Endodermal cell (in vitro differentiated cells): ENCODE measurements around the gene AFF3. TPM values are rescaled to one million over a fixed set of nuclear protein-coding genes. Genes with fewer than 3 reads are reported as not detected.

Experiments
- DNase-seq: peaks from one replicate; pipeline ENCODE4 v3.0.0-alpha.2; 2017
- H3K27ac ChIP-seq: 2 replicates; pipeline ENCODE4 v1.5.1; 2013; ENCODE audit warnings: mild to moderate bottlenecking, low read depth, low read length, moderate library complexity
- H3K27me3 ChIP-seq: 2 replicates; pipeline ENCODE4 v1.6.1; 2013; ENCODE audit warnings: mild to moderate bottlenecking, low read length, moderate library complexity; ENCODE audit not compliant: insufficient read depth, control insufficient read depth, poor library complexity, severe bottlenecking
- H3K36me3 ChIP-seq: 2 replicates; pipeline ENCODE4 v1.7.0; 2013; ENCODE audit warnings: mild to moderate bottlenecking, low read length, moderate library complexity; ENCODE audit not compliant: control insufficient read depth, insufficient read depth
- H3K4me1 ChIP-seq: one replicate; pipeline ENCODE4 v1.7.0; 2013; ENCODE audit warnings: low read length; ENCODE audit not compliant: control insufficient read depth, insufficient read depth
- H3K4me3 ChIP-seq: 2 replicates; pipeline ENCODE4 v1.5.1; 2013; ENCODE audit warnings: mild to moderate bottlenecking, low read length, moderate library complexity
- H3K9ac ChIP-seq: 2 replicates; pipeline ENCODE4 v1.6.1; 2013; ENCODE audit warnings: mild to moderate bottlenecking, low read length, moderate library complexity; ENCODE audit not compliant: poor library complexity, severe bottlenecking; ENCODE audit errors: extremely low read depth
- H3K9me3 ChIP-seq: 2 replicates; pipeline ENCODE4 v1.6.1; 2013; ENCODE audit warnings: mild to moderate bottlenecking, low read length, moderate library complexity; ENCODE audit not compliant: control insufficient read depth
- H3K27ac Mint-ChIP-seq: 2 replicates; pipeline ENCODE4 v1.8.0; 2020; ENCODE audit warnings: mixed read lengths
- H3K27me3 Mint-ChIP-seq: 2 replicates; pipeline ENCODE4 v1.8.0; 2021; ENCODE audit warnings: mild to moderate bottlenecking, mixed read lengths; ENCODE audit not compliant: insufficient read depth
- H3K36me3 Mint-ChIP-seq: 2 replicates; pipeline ENCODE4 v1.8.0; 2020; ENCODE audit warnings: low read depth, mixed read lengths
- H3K4me1 Mint-ChIP-seq: 2 replicates; pipeline ENCODE4 v1.8.0; 2020; ENCODE audit warnings: mixed read lengths
- H3K4me3 Mint-ChIP-seq: 2 replicates; pipeline ENCODE4 v1.8.0; 2020; ENCODE audit warnings: mild to moderate bottlenecking, moderate library complexity, mixed read lengths
- H3K9me3 Mint-ChIP-seq: 2 replicates; pipeline ENCODE4 v1.8.0; 2020; ENCODE audit warnings: mild to moderate bottlenecking, mixed read lengths
- CTCF ChIP-seq: fragments of 200-600 bp; sonication (generic); conservative IDR thresholded peaks from 2 replicates; pipeline ENCODE4 v1.5.0; 2021; ENCODE audit warnings: antibody characterized with exemption, mild to moderate bottlenecking
- WGBS, 2 experiments: methylation state at CpG; one replicate each; pipeline versions ENCODE4 v1.1.5 to v1.1.7; 2013; ENCODE audit warnings: missing lambda C conversion rate in 2 of 2, mixed read lengths in 1 of 2; ENCODE audit not compliant: insufficient coverage in 1 of 2, insufficient read length in 1 of 2; 5-methylcytosine and 5-hydroxymethylcytosine counted together
- total RNA-seq, 2 donors: library from RNA; stranded (reverse); fragmentation: NEBNext Ultra II Directional in 1 of 2; extraction: Animal tissue kit (Norgen Biotek cat#: 25700) in 1 of 2; gene quantifications; 2 replicates in 1 of 2; 3 replicates in 1 of 2; pipeline ENCODE4 v1.2.1, GENCODE V29; 2021

AFF3 gene
- total RNA-seq, 2 donors from 2014 or later: 0.62 to 0.73 TPM

- peaks cover 98% of the 10 kb centered on the region for H3K27me3 Mint-ChIP-seq
- no peak for TF ChIP-seq CTCF
- no peaks in the 10 kb centered on the region for H3K36me3 Mint-ChIP-seq
These were observed 17.6 kb downstream of the AFF3 start for GRCh38 chr2:100124761-100125160.

GRCh38 chr2:100121124-100121718 is 21.2 kb downstream of the AFF3 start:
- Histone ChIP-seq H3K9me3 (peaks cover 23% of the 10 kb centered on the region), H3K9ac (no peak overlapping the region), H3K27ac (no peak overlapping the region), H3K4me3 (no peak overlapping the region), H3K36me3 (no peaks in the 10 kb centered on the region), H3K27me3 (peaks cover 95% of the 10 kb centered on the region), H3K4me1 (no peaks in the 10 kb centered on the region)
- Mint-ChIP-seq H3K27ac (no peak overlapping the region), H3K4me3 (no peak overlapping the region), H3K4me1 (peaks cover 8% of the 10 kb centered on the region), H3K27me3 (peaks cover 99% of the 10 kb centered on the region), H3K36me3 (peaks cover 2% of the 10 kb centered on the region), H3K9me3 (peaks cover 20% of the 10 kb centered on the region)
- DNase-seq: peak; percentile 25
- TF ChIP-seq CTCF: no peak
- 86 to 92% methylated on average over 3 to 4 of the region's 4 CpGs for whole genome bisulfite sequencing, 2 experiments

More at GRCh38 chr2:100124761-100125160, 17.6 kb downstream of the AFF3 start:
- Mint-ChIP-seq H3K9me3 (no peaks in the 10 kb centered on the region), H3K27ac (no peak overlapping the region), H3K4me1 (no peaks in the 10 kb centered on the region), H3K4me3 (no peak overlapping the region)
- DNase-seq: no peak
- 77% methylated on average over 1 of the region's 1 CpG; no CpG with 5 or more reads in 1 of the 2 experiments for WGBS, 2 experiments
- H3K4me1 ChIP-seq: peaks cover 4% of the 10 kb centered on the region
- no peak overlapping the region for H3K9ac ChIP-seq
- H3K27me3 ChIP-seq: peaks cover 99% of the 10 kb centered on the region
- no peaks in the 10 kb centered on the region for H3K36me3 ChIP-seq
- no peaks in the 10 kb centered on the region for H3K9me3 ChIP-seq
- H3K27ac ChIP-seq: no peak overlapping the region
- H3K4me3 ChIP-seq: no peak overlapping the region

- 7 to 20% methylated on average over 1 of the region's 1 CpG for WGBS, 2 experiments
- Mint-ChIP-seq H3K4me3 (no peak overlapping the region), H3K4me1 (peaks cover 8% of the 10 kb centered on the region), H3K9me3 (peaks cover 22% of the 10 kb centered on the region), H3K27me3 (peaks cover 99% of the 10 kb centered on the region), H3K36me3 (peaks cover 2% of the 10 kb centered on the region), H3K27ac (no peak overlapping the region)
- H3K4me1 ChIP-seq: no peaks in the 10 kb centered on the region
- no peak for TF ChIP-seq CTCF
- peak; percentile 73 for DNase-seq
- H3K9me3 ChIP-seq: peaks cover 28% of the 10 kb centered on the region
- H3K4me3 ChIP-seq: no peak overlapping the region
- peaks cover 95% of the 10 kb centered on the region for H3K27me3 ChIP-seq
- no peak overlapping the region for H3K9ac ChIP-seq
- no peak overlapping the region for H3K27ac ChIP-seq
- no peaks in the 10 kb centered on the region for H3K36me3 ChIP-seq
These were observed 23.2 kb downstream of the AFF3 start for GRCh38 chr2:100119235-100119634.
